Measurements from ENCODE around the gene CMTM3.
"Not testable (repeated sequence)": the region's sequence is repeated elsewhere in the genome, so short reads cannot be mapped to it uniquely, and the experiment has no call there.

- TF ChIP-seq CTCF (conservative IDR thresholded peaks at IDR 0.05; ENCODE audit: low read depth, low read length); MAZ (IDR thresholded peaks at IDR 0.05; ENCODE audit: borderline replicate concordance, low read depth, low read length); CEBPB (IDR thresholded peaks at IDR 0.05; ENCODE audit: low read depth, low read length); RFX5 (IDR thresholded peaks at IDR 0.05; ENCODE audit: low read depth, low read length); POLR2A (IDR thresholded peaks at IDR 0.05; ENCODE audit: low read depth, low read length); USF2 (IDR thresholded peaks at IDR 0.05; ENCODE audit: low read depth, low read length); RAD21 (IDR thresholded peaks at IDR 0.05; ENCODE audit: low read length); SMC3 (IDR thresholded peaks at IDR 0.05; ENCODE audit: low read depth, low read length); MAFK (IDR thresholded peaks at IDR 0.05; ENCODE audit: low read depth, low read length); MXI1 (IDR thresholded peaks at IDR 0.05; ENCODE audit: borderline replicate concordance, low read depth, low read length): not testable (repeated sequence)
Observed at GRCh38 chr16:66567270-66567669, 37.2 kb upstream of the CMTM3 start.
